OCI-LY7 (cell line): ENCODE measurements around the gene OLFM1.

ENCODE experiments used
- EZH2phosphoT487 ChIP-seq: fragments of 200-600 bp; sonication (generic); IDR thresholded peaks from 2 replicates; pipeline ENCODE4 v1.6.1; 2018; ENCODE audit warnings: low read depth, borderline replicate concordance, mild to moderate bottlenecking, mixed run types, antibody characterized with exemption, low read length, moderate library complexity, mixed read lengths
- TF ChIP-seq, protein P1 (sequence below): fragments of 200-600 bp; sonication (generic); conservative IDR thresholded peaks from 2 replicates; pipeline ENCODE4 v1.5.1; 2014; ENCODE audit warnings: mild to moderate bottlenecking, antibody characterized with exemption, low read length, moderate library complexity, mixed read lengths

GRCh38 chr9:135039916-135040645, 47.4 kb upstream of the OLFM1 start:
- TF ChIP-seq, protein P1, sequence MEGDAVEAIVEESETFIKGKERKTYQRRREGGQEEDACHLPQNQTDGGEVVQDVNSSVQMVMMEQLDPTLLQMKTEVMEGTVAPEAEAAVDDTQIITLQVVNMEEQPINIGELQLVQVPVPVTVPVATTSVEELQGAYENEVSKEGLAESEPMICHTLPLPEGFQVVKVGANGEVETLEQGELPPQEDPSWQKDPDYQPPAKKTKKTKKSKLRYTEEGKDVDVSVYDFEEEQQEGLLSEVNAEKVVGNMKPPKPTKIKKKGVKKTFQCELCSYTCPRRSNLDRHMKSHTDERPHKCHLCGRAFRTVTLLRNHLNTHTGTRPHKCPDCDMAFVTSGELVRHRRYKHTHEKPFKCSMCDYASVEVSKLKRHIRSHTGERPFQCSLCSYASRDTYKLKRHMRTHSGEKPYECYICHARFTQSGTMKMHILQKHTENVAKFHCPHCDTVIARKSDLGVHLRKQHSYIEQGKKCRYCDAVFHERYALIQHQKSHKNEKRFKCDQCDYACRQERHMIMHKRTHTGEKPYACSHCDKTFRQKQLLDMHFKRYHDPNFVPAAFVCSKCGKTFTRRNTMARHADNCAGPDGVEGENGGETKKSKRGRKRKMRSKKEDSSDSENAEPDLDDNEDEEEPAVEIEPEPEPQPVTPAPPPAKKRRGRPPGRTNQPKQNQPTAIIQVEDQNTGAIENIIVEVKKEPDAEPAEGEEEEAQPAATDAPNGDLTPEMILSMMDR = no peak
- no peak for TF ChIP-seq EZH2phosphoT487
